Activated gamma-delta T cell treated with Interleukin-2 at 50 U/mL for 16 hours (primary cell): ENCODE data around the gene ULBP2.
"Not testable (repeated sequence)": the region's sequence is repeated elsewhere in the genome, so short reads cannot be mapped to it uniquely, and the experiment has no call there.

Experiments used
- DNase-seq: peaks from one replicate; pipeline ENCODE4 v3.0.0-alpha.2; 2020

ULBP2 gene

GRCh38 chr6:149953390-149953789, 11.6 kb downstream of the ULBP2 start:
- not testable (repeated sequence) for DNase-seq

GRCh38 chr6:149953934-149954327, 12.1 kb downstream of the ULBP2 start:
- DNase-seq: not testable (repeated sequence)

- not testable (repeated sequence) for DNase-seq
Observed at GRCh38 chr6:149954328-149954983, 12.6 kb downstream of the ULBP2 start.

GRCh38 chr6:149954984-149955653, 13.3 kb downstream of the ULBP2 start:
- not testable (repeated sequence) for DNase-seq

- DNase-seq: not testable (repeated sequence)
Observed at GRCh38 chr6:149955654-149956317, 14.0 kb downstream of the ULBP2 start.

GRCh38 chr6:149958124-149958523, 16.3 kb downstream of the ULBP2 start:
- not testable (repeated sequence) for DNase-seq

GRCh38 chr6:149959806-149960205, 18.0 kb downstream of the ULBP2 start:
- not testable (repeated sequence) for DNase-seq

GRCh38 chr6:149960488-149960887, 18.7 kb downstream of the ULBP2 start:
- no peak for DNase-seq

- DNase-seq: no peak
Observed at GRCh38 chr6:149961728-149962425, 20.1 kb downstream of the ULBP2 start.

- no peak for DNase-seq
Observed at GRCh38 chr6:149962461-149963211, 20.8 kb downstream of the ULBP2 start.

GRCh38 chr6:149963212-149963461, 21.3 kb downstream of the ULBP2 start:
- no peak for DNase-seq

- DNase-seq: peak; percentile 42
Observed at GRCh38 chr6:149963462-149964307, 21.9 kb downstream of the ULBP2 start, which contains the start of gene ULBP1. Gene ULBP1 (plus strand): TSS chr6:149963943. CDS start chr6:149964050, 107 bp downstream.

GRCh38 chr6:149964308-149965193, 22.7 kb downstream of the ULBP2 start:
- no peak for DNase-seq

GRCh38 chr6:149965194-149966020, 23.6 kb downstream of the ULBP2 start:
- no peak for DNase-seq

GRCh38 chr6:149966319-149966718, 24.5 kb downstream of the ULBP2 start:
- not testable (repeated sequence) for DNase-seq

GRCh38 chr6:149967591-149967990, 25.8 kb downstream of the ULBP2 start:
- DNase-seq: no peak

- DNase-seq: not testable (repeated sequence)
Observed at GRCh38 chr6:149967999-149968398, 26.2 kb downstream of the ULBP2 start.

GRCh38 chr6:149968909-149969308, 27.1 kb downstream of the ULBP2 start:
- DNase-seq: not testable (repeated sequence)

GRCh38 chr6:149969635-149970034, 27.8 kb downstream of the ULBP2 start:
- DNase-seq: no peak

- not testable (repeated sequence) for DNase-seq
Observed at GRCh38 chr6:149974394-149974793, 32.6 kb downstream of the ULBP2 start.
